H9 (cell line): ENCODE measurements around the gene NCKAP5. TPM values are rescaled to one million over a fixed set of nuclear protein-coding genes. Genes with fewer than 3 reads are reported as not detected.

Source experiments
- DNase-seq: peaks from one replicate; pipeline ENCODE4 v3.0.0-alpha.2; 2017
- H2AFZ ChIP-seq: one replicate; pipeline ENCODE4 v1.6.1; 2013; ENCODE audit warnings: mild to moderate bottlenecking, low read length, control low read depth, moderate library complexity
- H2AK5ac ChIP-seq: 2 replicates; pipeline ENCODE4 v1.6.1; 2013; ENCODE audit warnings: low read length, control low read depth, mixed read lengths; ENCODE audit not compliant: insufficient read length
- H2BK120ac ChIP-seq: one replicate; pipeline ENCODE4 v1.6.1; 2013; ENCODE audit warnings: low read depth, mild to moderate bottlenecking, low read length, control low read depth, inconsistent platforms; ENCODE audit not compliant: poor library complexity, severe bottlenecking
- H2BK12ac ChIP-seq: 2 replicates; pipeline ENCODE4 v1.6.1; 2013; ENCODE audit warnings: low read length, control low read depth, mixed read lengths, low read depth; ENCODE audit not compliant: insufficient read length
- H2BK15ac ChIP-seq: 2 replicates; pipeline ENCODE4 v1.6.1; 2013; ENCODE audit warnings: low read depth, low read length, control low read depth
- H2BK20ac ChIP-seq: one replicate; pipeline ENCODE4 v1.6.1; 2013; ENCODE audit warnings: low read depth, mild to moderate bottlenecking, low read length, control low read depth, inconsistent platforms; ENCODE audit not compliant: poor library complexity, severe bottlenecking
- H2BK5ac ChIP-seq: 2 replicates; pipeline ENCODE4 v1.6.1; 2013; ENCODE audit warnings: low read length, control low read depth, mixed read lengths; ENCODE audit not compliant: insufficient read length
- H3K14ac ChIP-seq: 2 replicates; pipeline ENCODE4 v1.6.1; 2013; ENCODE audit warnings: low read length, control low read depth; ENCODE audit not compliant: insufficient read depth
- H3K18ac ChIP-seq: 2 replicates; pipeline ENCODE4 v1.6.1; 2013; ENCODE audit warnings: low read depth, mild to moderate bottlenecking, mixed read lengths, low read length, control low read depth; ENCODE audit not compliant: insufficient read length
- H3K23ac ChIP-seq: 2 replicates; pipeline ENCODE4 v1.6.1; 2013; ENCODE audit warnings: low read length, control low read depth, mixed read lengths, low read depth; ENCODE audit not compliant: insufficient read length
- H3K23me2 ChIP-seq: 2 replicates; pipeline ENCODE4 v1.6.1; 2013; ENCODE audit warnings: low read depth, mild to moderate bottlenecking, mixed read lengths, low read length, control low read depth; ENCODE audit not compliant: insufficient read length, poor library complexity, severe bottlenecking
- H3K27ac ChIP-seq: 2 replicates; pipeline ENCODE4 v1.5.1; 2013; ENCODE audit warnings: low read length, control low read depth, mixed read lengths, low read depth; ENCODE audit not compliant: insufficient read length
- H3K27me3 ChIP-seq: 2 replicates; pipeline ENCODE4 v1.6.1; 2013; ENCODE audit warnings: low read length, control low read depth, inconsistent platforms; ENCODE audit not compliant: insufficient read depth
- H3K4ac ChIP-seq: 2 replicates; pipeline ENCODE4 v1.6.1; 2013; ENCODE audit warnings: low read depth, mild to moderate bottlenecking, control low read depth, inconsistent platforms, low read length, moderate library complexity
- H3K4me1 ChIP-seq: 2 replicates; pipeline ENCODE4 v1.6.1; 2013; ENCODE audit warnings: low read length, control low read depth, inconsistent platforms; ENCODE audit not compliant: insufficient read depth
- H3K4me2 ChIP-seq: 2 replicates; pipeline ENCODE4 v1.6.1; 2013; ENCODE audit warnings: low read length, control low read depth, mixed read lengths; ENCODE audit not compliant: insufficient read length, insufficient read depth
- H3K56ac ChIP-seq: 2 replicates; pipeline ENCODE4 v1.6.1; 2013; ENCODE audit warnings: low read depth, mild to moderate bottlenecking, mixed read lengths, low read length, control low read depth; ENCODE audit not compliant: insufficient read length
- H3K79me1 ChIP-seq: 2 replicates; pipeline ENCODE4 v1.6.1; 2013; ENCODE audit warnings: low read depth, mild to moderate bottlenecking, moderate library complexity, low read length, control low read depth, inconsistent platforms; ENCODE audit not compliant: insufficient read depth, poor library complexity, severe bottlenecking
- H3K79me2 ChIP-seq: 2 replicates; pipeline ENCODE4 v1.6.1; 2013; ENCODE audit warnings: low read length, control low read depth, inconsistent platforms; ENCODE audit not compliant: insufficient read depth
- H3K9ac ChIP-seq: 2 replicates; pipeline ENCODE4 v1.6.1; 2013; ENCODE audit warnings: low read length, control low read depth, mixed read lengths; ENCODE audit not compliant: insufficient read length; ENCODE audit errors: extremely low read depth
- H3K9me3 ChIP-seq: one replicate; pipeline ENCODE4 v1.6.1; 2013; ENCODE audit warnings: low read depth, low read length, inconsistent platforms; ENCODE audit not compliant: control insufficient read depth
- H3T11ph ChIP-seq: one replicate; pipeline ENCODE4 v1.6.1; 2013; ENCODE audit warnings: mild to moderate bottlenecking, low read length, control low read depth, inconsistent platforms
- H4K20me1 ChIP-seq: one replicate; pipeline ENCODE4 v1.6.1; 2013; ENCODE audit not compliant: control insufficient read depth, insufficient read length, insufficient read depth
- H4K5ac ChIP-seq: 2 replicates; pipeline ENCODE4 v1.6.1; 2013; ENCODE audit warnings: low read depth, mild to moderate bottlenecking, mixed read lengths, low read length, control low read depth; ENCODE audit not compliant: insufficient read length
- H4K8ac ChIP-seq: replicated peaks from 2 replicates; pipeline ENCODE4 v1.6.1; 2013; ENCODE audit warnings: low read length, control low read depth, mixed read lengths, low read depth; ENCODE audit not compliant: insufficient read length
- H4K91ac ChIP-seq: 2 replicates; pipeline ENCODE4 v1.6.1; 2013; ENCODE audit warnings: low read depth, mild to moderate bottlenecking, moderate library complexity, mixed read lengths, low read length, control low read depth; ENCODE audit not compliant: insufficient read length
- H3K27ac Mint-ChIP-seq, 3 experiments: 2 replicates in 2 of 3; 3 replicates in 1 of 3; pipeline ENCODE4 v1.8.0; 2020 to 2021; ENCODE audit warnings: mixed read lengths in 3 of 3, mild to moderate bottlenecking in 1 of 3, moderate library complexity in 1 of 3
- H3K27me3 Mint-ChIP-seq: 2 replicates; pipeline ENCODE4 v1.8.0; 2021; ENCODE audit warnings: low read depth, mild to moderate bottlenecking, moderate library complexity, mixed read lengths
- H3K36me3 Mint-ChIP-seq, 3 experiments: 2 replicates in 2 of 3; 3 replicates in 1 of 3; pipeline ENCODE4 v1.8.0; 2020 to 2021; ENCODE audit warnings: low read depth in 3 of 3, mixed read lengths in 3 of 3; ENCODE audit not compliant: insufficient read depth in 1 of 3
- H3K4me1 Mint-ChIP-seq, 2 experiments: 2 replicates each; pipeline ENCODE4 v1.8.0; 2020; ENCODE audit warnings: mixed read lengths in 2 of 2
- H3K4me3 Mint-ChIP-seq, 2 experiments: 2 replicates in 1 of 2; 3 replicates in 1 of 2; pipeline ENCODE4 v1.8.0; 2020 to 2021; ENCODE audit warnings: mild to moderate bottlenecking in 2 of 2, mixed read lengths in 2 of 2, moderate library complexity in 1 of 2
- H3K9me3 Mint-ChIP-seq, 2 experiments: 2 replicates in 1 of 2; 3 replicates in 1 of 2; pipeline ENCODE4 v1.8.0; 2020; ENCODE audit warnings: mild to moderate bottlenecking in 2 of 2, mixed read lengths in 2 of 2, moderate library complexity in 1 of 2
- CTCF ChIP-seq: fragments of 200-600 bp; sonication (generic); conservative IDR thresholded peaks from 3 replicates; pipeline ENCODE4 v1.8.0; 2021; ENCODE audit warnings: antibody characterized with exemption, mild to moderate bottlenecking
- WGBS: extraction: QIAGEN DNeasy Blood & Tissue Kit; methylation state at CpG from one replicate; pipeline ENCODE4 v1.1.7; 2013; ENCODE audit warnings: missing lambda C conversion rate, low lambda C conversion rate, mixed read lengths; ENCODE audit not compliant: insufficient read length; ENCODE audit errors: extremely low coverage; 5-methylcytosine and 5-hydroxymethylcytosine counted together
- total RNA-seq: library from RNA; stranded (reverse); gene quantifications from 2 replicates; pipeline ENCODE4 v1.2.1, GENCODE V29; 2021

NCKAP5 gene
- total RNA-seq, 1 experiment from 2014 or later: 0.26 TPM

GRCh38 chr2:133157141-133157540 is 411.1 kb downstream of the NCKAP5 start:
- no peak overlapping the region for H3K27ac ChIP-seq
- H4K91ac ChIP-seq: no peak overlapping the region
- H4K8ac ChIP-seq: no peak overlapping the region
- peaks cover 15 to 18% of the 10 kb centered on the region in 2 experiments; a peak in 4 of 5 replicates for H3K9me3 Mint-ChIP-seq
- no peak for TF ChIP-seq CTCF
- no peaks in the 10 kb centered on the region for H3K79me1 ChIP-seq
- H4K5ac ChIP-seq: no peak overlapping the region
- 0 out of 4 replicates have a peak, but pooled peaks cover 0 to 2% of the 10 kb centered on the region in 2 experiments for H3K4me1 Mint-ChIP-seq
- H2AK5ac ChIP-seq: no peak overlapping the region
- no peak overlapping the region for H3K4me3 Mint-ChIP-seq
- H3K9me3 ChIP-seq: peaks cover 6% of the 10 kb centered on the region
- H2AFZ ChIP-seq: no peak overlapping the region
- no peak overlapping the region for H2BK120ac ChIP-seq
- H3K4me1 ChIP-seq: no peaks in the 10 kb centered on the region
- DNase-seq: no peak
- no peaks in the 10 kb centered on the region for H3K27me3 Mint-ChIP-seq
- H3K14ac ChIP-seq: no peak overlapping the region
- H2BK5ac ChIP-seq: no peak overlapping the region
- H3K23me2 ChIP-seq: no peaks in the 10 kb centered on the region
- no peak overlapping the region for H3K18ac ChIP-seq
- H3K9ac ChIP-seq: no peak overlapping the region
- no peaks in the 10 kb centered on the region for H3K27me3 ChIP-seq
- no peak overlapping the region for H3K4ac ChIP-seq
- H3K23ac ChIP-seq: no peak overlapping the region
- no CpG with 5 or more reads among the region's 3 CpGs for WGBS
- no peak overlapping the region for H2BK12ac ChIP-seq
- H3K36me3 Mint-ChIP-seq: peaks cover 0 to 19% (median 0%) of the 10 kb centered on the region in 3 experiments; a peak in 5 of 7 replicates
- no peak overlapping the region for H3K27ac Mint-ChIP-seq
- H3T11ph ChIP-seq: no peak overlapping the region
- no peak overlapping the region for H3K56ac ChIP-seq
- H4K20me1 ChIP-seq: no peaks in the 10 kb centered on the region
- H3K79me2 ChIP-seq: no peaks in the 10 kb centered on the region
- H2BK15ac ChIP-seq: no peak overlapping the region
- H2BK20ac ChIP-seq: no peak overlapping the region
- H3K4me2 ChIP-seq: no peak overlapping the region
